ENCODE results near the gene CTNNB1. TPM values are rescaled to one million over a fixed set of nuclear protein-coding genes. Genes with fewer than 3 reads are reported as not detected.
"Not testable (repeated sequence)": the region's sequence is repeated elsewhere in the genome, so short reads cannot be mapped to it uniquely, and the experiment has no call there.

Gene CTNNB1
- polyA plus RNA-seq, 1 donor from 2014 or later, result 45.7 TPM

- no peak overlapping the region for H3K4me3 Mint-ChIP-seq
- no peaks in the 10 kb centered on the region for H3K4me1 Mint-ChIP-seq
- H3K9me3 Mint-ChIP-seq, result peaks cover 0 to 16% (median 2%) of the 10 kb centered on the region in 3 donors
- H3K27me3 Mint-ChIP-seq, result no peaks in the 10 kb centered on the region
- peaks cover 10% of the 10 kb centered on the region for H3K36me3 Mint-ChIP-seq
- no peak overlapping the region for H3K27ac Mint-ChIP-seq
Measured at GRCh38 chr3:41274944-41275668, 75.8 kb downstream of the CTNNB1 start.

GRCh38 chr3:41276191-41276590, 76.9 kb downstream of the CTNNB1 start:
- no peak overlapping the region for H3K27ac Mint-ChIP-seq
- H3K4me3 Mint-ChIP-seq, result no peak overlapping the region
- H3K27me3 Mint-ChIP-seq, result no peaks in the 10 kb centered on the region
- H3K36me3 Mint-ChIP-seq, result peaks cover 10% of the 10 kb centered on the region
- no peaks in the 10 kb centered on the region for H3K4me1 Mint-ChIP-seq
- peaks cover 0 to 10% (median 5%) of the 10 kb centered on the region in 3 donors for H3K9me3 Mint-ChIP-seq

GRCh38 chr3:41277790-41278465, 78.6 kb downstream of the CTNNB1 start:
- no peaks in the 10 kb centered on the region for H3K4me1 Mint-ChIP-seq
- H3K4me3 Mint-ChIP-seq, result no peak overlapping the region
- peaks cover 2% of the 10 kb centered on the region for H3K27me3 Mint-ChIP-seq
- H3K9me3 Mint-ChIP-seq, result peaks cover 0 to 3% (median 1%) of the 10 kb centered on the region in 3 donors
- H3K27ac Mint-ChIP-seq, result no peak overlapping the region
- peaks cover 9% of the 10 kb centered on the region for H3K36me3 Mint-ChIP-seq

- not testable (repeated sequence) for H3K27me3 Mint-ChIP-seq, H3K36me3 Mint-ChIP-seq, H3K27ac Mint-ChIP-seq, H3K4me1 Mint-ChIP-seq, H3K4me3 Mint-ChIP-seq, H3K9me3 Mint-ChIP-seq
Measured at GRCh38 chr3:41284934-41285333, 85.6 kb downstream of the CTNNB1 start.

GRCh38 chr3:41286305-41286704, 87.0 kb downstream of the CTNNB1 start:
- H3K27me3 Mint-ChIP-seq, result peaks cover 2% of the 10 kb centered on the region
- peaks cover 0 to 5% (median 0%) of the 10 kb centered on the region in 3 donors for H3K9me3 Mint-ChIP-seq
- H3K4me1 Mint-ChIP-seq, result no peaks in the 10 kb centered on the region
- H3K27ac Mint-ChIP-seq, result no peak overlapping the region
- peaks cover 1% of the 10 kb centered on the region for H3K36me3 Mint-ChIP-seq
- H3K4me3 Mint-ChIP-seq, result no peak overlapping the region

- peaks cover 3% of the 10 kb centered on the region for H3K36me3 Mint-ChIP-seq
- no peaks in the 10 kb centered on the region for H3K27me3 Mint-ChIP-seq
- H3K4me3 Mint-ChIP-seq, result no peak overlapping the region
- H3K4me1 Mint-ChIP-seq, result no peaks in the 10 kb centered on the region
- H3K9me3 Mint-ChIP-seq, result peaks cover 0 to 5% (median 0%) of the 10 kb centered on the region in 3 donors
- H3K27ac Mint-ChIP-seq, result no peak overlapping the region
Measured at GRCh38 chr3:41288785-41289184, 89.5 kb downstream of the CTNNB1 start.
